Measurements from ENCODE around the gene SLC5A3.

SLC5A3 gene

GRCh38 chr21:34043333-34043732 lies 30.0 kb upstream of the SLC5A3 start:
- H3K27me3 Mint-ChIP-seq = peaks cover 5% of the 10 kb centered on the region
- no peak overlapping the region for H3K27ac Mint-ChIP-seq
- no peaks in the 10 kb centered on the region for H3K4me1 Mint-ChIP-seq (ENCODE audit: low read depth)
- H3K4me3 Mint-ChIP-seq = no peak overlapping the region
- H3K36me3 Mint-ChIP-seq (ENCODE audit: low read depth) = no peaks in the 10 kb centered on the region
- no peaks in the 10 kb centered on the region for H3K9me3 Mint-ChIP-seq
- intact Hi-C loops (cut with micrococcal nuclease) = no loop called here

- no peaks in the 10 kb centered on the region for H3K36me3 Mint-ChIP-seq (ENCODE audit: low read depth)
- peaks cover 6% of the 10 kb centered on the region for H3K4me1 Mint-ChIP-seq (ENCODE audit: low read depth)
- no peak overlapping the region for H3K27ac Mint-ChIP-seq
- peaks cover 5% of the 10 kb centered on the region for H3K27me3 Mint-ChIP-seq
- H3K4me3 Mint-ChIP-seq = no peak overlapping the region
- no peaks in the 10 kb centered on the region for H3K9me3 Mint-ChIP-seq
- intact Hi-C loops (cut with micrococcal nuclease) = no loop called here
These were observed 26.5 kb upstream of the SLC5A3 start for GRCh38 chr21:34046917-34047316.

- Mint-ChIP-seq H3K4me1 (ENCODE audit: low read depth) (peaks cover 6% of the 10 kb centered on the region), H3K9me3 (no peaks in the 10 kb centered on the region), H3K4me3 (no peak overlapping the region), H3K36me3 (ENCODE audit: low read depth) (no peaks in the 10 kb centered on the region), H3K27me3 (peaks cover 2% of the 10 kb centered on the region), H3K27ac (no peak overlapping the region)
- intact Hi-C loops (cut with micrococcal nuclease) = no loop called here
These were observed 25.5 kb upstream of the SLC5A3 start for GRCh38 chr21:34047835-34048234.

- Mint-ChIP-seq H3K4me3 (no peak overlapping the region), H3K9me3 (no peaks in the 10 kb centered on the region), H3K27ac (no peak overlapping the region), H3K4me1 (ENCODE audit: low read depth) (peaks cover 33% of the 10 kb centered on the region), H3K36me3 (ENCODE audit: low read depth) (no peaks in the 10 kb centered on the region), H3K27me3 (no peaks in the 10 kb centered on the region)
- intact Hi-C loops (cut with micrococcal nuclease) = no loop called here
These were observed 21.2 kb upstream of the SLC5A3 start for GRCh38 chr21:34052171-34052570.

- H3K36me3 Mint-ChIP-seq (ENCODE audit: low read depth) = no peaks in the 10 kb centered on the region
- H3K9me3 Mint-ChIP-seq = no peaks in the 10 kb centered on the region
- peaks cover 1% of the 10 kb centered on the region for H3K27me3 Mint-ChIP-seq
- intact Hi-C loops (cut with micrococcal nuclease) = no loop called here
- no peak overlapping the region for H3K4me3 Mint-ChIP-seq
- H3K27ac Mint-ChIP-seq = peak overlapping the region; percentile 76
- H3K4me1 Mint-ChIP-seq (ENCODE audit: low read depth) = peaks cover 41% of the 10 kb centered on the region
These were observed 19.1 kb upstream of the SLC5A3 start for GRCh38 chr21:34054259-34054658.

- H3K27me3 Mint-ChIP-seq = peaks cover 1% of the 10 kb centered on the region
- peak overlapping the region; percentile 76 for H3K27ac Mint-ChIP-seq
- no peak overlapping the region for H3K4me3 Mint-ChIP-seq
- no peaks in the 10 kb centered on the region for H3K9me3 Mint-ChIP-seq
- no peaks in the 10 kb centered on the region for H3K36me3 Mint-ChIP-seq (ENCODE audit: low read depth)
- intact Hi-C loops (cut with micrococcal nuclease) = loop anchor here (5.0 kb wide), 1 partner anchor 33 kb away; no protein-coding TSS in a partner anchor
- H3K4me1 Mint-ChIP-seq (ENCODE audit: low read depth) = peaks cover 41% of the 10 kb centered on the region
These were observed 17.8 kb upstream of the SLC5A3 start for GRCh38 chr21:34055615-34056014.

GRCh38 chr21:34061983-34062382 lies 11.4 kb upstream of the SLC5A3 start:
- Mint-ChIP-seq H3K27me3 (peaks cover 3% of the 10 kb centered on the region), H3K36me3 (ENCODE audit: low read depth) (no peaks in the 10 kb centered on the region), H3K4me1 (ENCODE audit: low read depth) (peaks cover 16% of the 10 kb centered on the region), H3K9me3 (no peaks in the 10 kb centered on the region), H3K4me3 (no peak overlapping the region), H3K27ac (no peak overlapping the region)
- intact Hi-C loops (cut with micrococcal nuclease) = no loop called here

GRCh38 chr21:34065027-34065426 lies 8.4 kb upstream of the SLC5A3 start:
- no peaks in the 10 kb centered on the region for H3K36me3 Mint-ChIP-seq (ENCODE audit: low read depth)
- H3K27ac Mint-ChIP-seq = peak overlapping the region; percentile 38
- H3K4me3 Mint-ChIP-seq = no peak overlapping the region
- no peaks in the 10 kb centered on the region for H3K9me3 Mint-ChIP-seq
- H3K4me1 Mint-ChIP-seq (ENCODE audit: low read depth) = peaks cover 8% of the 10 kb centered on the region
- intact Hi-C loops (cut with micrococcal nuclease) = no loop called here
- H3K27me3 Mint-ChIP-seq = peaks cover 5% of the 10 kb centered on the region

- Mint-ChIP-seq H3K4me3 (no peak overlapping the region), H3K27me3 (peaks cover 3% of the 10 kb centered on the region), H3K4me1 (ENCODE audit: low read depth) (peaks cover 36% of the 10 kb centered on the region), H3K9me3 (no peaks in the 10 kb centered on the region), H3K27ac (peak overlapping the region; percentile 83), H3K36me3 (ENCODE audit: low read depth) (peaks cover 27% of the 10 kb centered on the region)
- intact Hi-C loops (cut with micrococcal nuclease) = loop anchor here (2.0 kb wide), 1 partner anchor 49 kb away; no protein-coding TSS in a partner anchor
These were observed 1.7 kb upstream of the SLC5A3 start for GRCh38 chr21:34071683-34072082.

- H3K36me3 Mint-ChIP-seq (ENCODE audit: low read depth) = peaks cover 34% of the 10 kb centered on the region
- H3K27me3 Mint-ChIP-seq = peaks cover 3% of the 10 kb centered on the region
- H3K27ac Mint-ChIP-seq = peak overlapping the region; percentile 83
- peak overlapping the region; percentile 77 for H3K4me3 Mint-ChIP-seq
- no peaks in the 10 kb centered on the region for H3K9me3 Mint-ChIP-seq
- H3K4me1 Mint-ChIP-seq (ENCODE audit: low read depth) = peaks cover 41% of the 10 kb centered on the region
- intact Hi-C loops (cut with micrococcal nuclease) = loop anchor here (2.0 kb wide), 1 partner anchor 50 kb away; no protein-coding TSS in a partner anchor
These were observed 990 bp upstream of the SLC5A3 start for GRCh38 chr21:34072145-34073031.

GRCh38 chr21:34073749-34074282 lies 438 bp downstream of the SLC5A3 start:
- intact Hi-C loops (cut with micrococcal nuclease) = loop anchor here (2.0 kb wide), 1 partner anchor 51 kb away; no protein-coding TSS in a partner anchor
- Mint-ChIP-seq H3K27me3 (peaks cover 3% of the 10 kb centered on the region), H3K4me3 (peak overlapping the region; percentile 88), H3K27ac (peak overlapping the region; percentile 91), H3K36me3 (ENCODE audit: low read depth) (peaks cover 46% of the 10 kb centered on the region), H3K4me1 (ENCODE audit: low read depth) (peaks cover 52% of the 10 kb centered on the region), H3K9me3 (no peaks in the 10 kb centered on the region)

- intact Hi-C loops (cut with micrococcal nuclease) = loop anchor here (5.0 kb wide), 2 partner anchors 152 to 273 kb away; no protein-coding TSS in a partner anchor
These were observed 1.1 kb downstream of the SLC5A3 start for GRCh38 chr21:34074283-34075090.

GRCh38 chr21:34075091-34075425 lies 1.7 kb downstream of the SLC5A3 start:
- Mint-ChIP-seq H3K4me3 (peak overlapping the region; percentile 88), H3K4me1 (ENCODE audit: low read depth) (peaks cover 65% of the 10 kb centered on the region), H3K36me3 (ENCODE audit: low read depth) (peaks cover 59% of the 10 kb centered on the region), H3K27me3 (no peaks in the 10 kb centered on the region), H3K27ac (peak overlapping the region; percentile 91), H3K9me3 (no peaks in the 10 kb centered on the region)
- intact Hi-C loops (cut with micrococcal nuclease) = loop anchor here (5.0 kb wide), 2 partner anchors 153 to 272 kb away; no protein-coding TSS in a partner anchor

More at GRCh38 chr21:34074283-34075090, 1.1 kb downstream of the SLC5A3 start:
- peak overlapping the region; percentile 88 for H3K4me3 Mint-ChIP-seq
- H3K9me3 Mint-ChIP-seq = no peaks in the 10 kb centered on the region
- no peaks in the 10 kb centered on the region for H3K27me3 Mint-ChIP-seq
- peak overlapping the region; percentile 91 for H3K27ac Mint-ChIP-seq
- H3K36me3 Mint-ChIP-seq (ENCODE audit: low read depth) = peaks cover 53% of the 10 kb centered on the region
- H3K4me1 Mint-ChIP-seq (ENCODE audit: low read depth) = peaks cover 59% of the 10 kb centered on the region
